Right lobe of liver (tissue), 4 donors: ENCODE results near the gene C16orf54.

Experiments
- CTCF ChIP-seq, 4 donors: fragments of 200-600 bp in 3 of 4; fragments of 450-650 bp in 1 of 4; IDR thresholded peaks; one replicate each; pipeline versions ENCODE4 v1.5.1 to v1.8.0; 2016 to 2022; ENCODE audit warnings: antibody characterized with exemption in 4 of 4, mild to moderate bottlenecking in 2 of 4
- POLR2A ChIP-seq: fragments of 450-650 bp; IDR thresholded peaks from one replicate; pipeline ENCODE4 v1.6.1; 2017; ENCODE audit warnings: antibody characterized with exemption, mild to moderate bottlenecking
- donor health status: DM: no; HTN: no; CAD: no.
- donor health status: DM: no; HTN: no; CAD: no.
- donor health status: DM: no; HTN: yes; CAD: no.

GRCh38 chr16:29774730-29775129 lies 28.9 kb upstream of the C16orf54 start:
- TF ChIP-seq POLR2A, result no peak
- TF ChIP-seq CTCF (IDR thresholded peaks at IDR 0.05), result no peak
